ENCODE results near the gene C10orf95. TPM values are rescaled to one million over a fixed set of nuclear protein-coding genes. Genes with fewer than 3 reads are reported as not detected.

The C10orf95 gene
- total RNA-seq, 2 experiments from 2014 or later, result 0.40 to 0.74 TPM

- ChIA-PET CTCF (interaction anchor here (1.4 kb wide), 1 partner anchor 10 kb away, joined by 3 read pairs; no protein-coding TSS in a partner anchor), POLR2A (no interaction called here)
Observed at GRCh38 chr10:102425444-102425843, 25.9 kb downstream of the C10orf95 start.

GRCh38 chr10:102424916-102425315, 26.4 kb downstream of the C10orf95 start:
- ChIA-PET POLR2A (interaction anchor here (0.9 kb wide), 1 partner anchor 27 kb away, joined by 6 read pairs; no protein-coding TSS in a partner anchor), CTCF (interaction anchor here (1.3 to 5.9 kb wide), 2 partner anchors 25 to 79 kb away, joined by 3 to 34 read pairs; partner anchors contain the start of gene SUFU)

GRCh38 chr10:102424145-102424544, 27.2 kb downstream of the C10orf95 start:
- ChIA-PET POLR2A (interaction anchor here (0.6 to 5.5 kb wide), 5 partner anchors 9 to 48 kb away, joined by 3 to 41 read pairs (median 6); partner anchors contain the start of gene CUEDC2), CTCF (interaction anchor here (1.2 to 5.9 kb wide), 6 partner anchors 8 to 79 kb away, joined by 3 to 34 read pairs (median 22); partner anchors contain the start of genes CUEDC2 and SUFU)

GRCh38 chr10:102423372-102423968, 27.9 kb downstream of the C10orf95 start:
- POLR2A ChIA-PET, result interaction anchor here (0.9 to 5.5 kb wide), 3 partner anchors 9 to 26 kb away, joined by 4 to 41 read pairs (median 14); partner anchors contain the start of gene CUEDC2
- CTCF ChIA-PET, result interaction anchor here (0.7 to 5.9 kb wide), 14 partner anchors 9 to 194 kb away, joined by 3 to 34 read pairs (median 4); partner anchors contain the start of genes CUEDC2, NFKB2 and SUFU

GRCh38 chr10:102422545-102423129, 28.7 kb downstream of the C10orf95 start:
- CTCF ChIA-PET, result interaction anchor here (0.7 to 5.9 kb wide), 14 partner anchors 9 to 193 kb away, joined by 3 to 34 read pairs (median 8); partner anchors contain the start of genes C10orf95, CUEDC2 and NFKB2
- POLR2A ChIA-PET, result interaction anchor here (2.3 to 5.5 kb wide), 3 partner anchors 10 to 28 kb away, joined by 14 to 41 read pairs (median 23); partner anchors contain the start of genes CUEDC2 and NFKB2

GRCh38 chr10:102421757-102422512, 29.4 kb downstream of the C10orf95 start:
- ChIA-PET CTCF (interaction anchor here (0.6 to 5.9 kb wide), 12 partner anchors 9 to 253 kb away, joined by 3 to 34 read pairs (median 14); partner anchors contain the start of genes C10orf95, CUEDC2 and NFKB2), POLR2A (interaction anchor here (0.6 to 5.5 kb wide), 7 partner anchors 11 to 29 kb away, joined by 4 to 41 read pairs (median 11); partner anchors contain the start of genes C10orf95, CUEDC2 and NFKB2)

- CTCF ChIA-PET, result interaction anchor here (0.6 to 5.9 kb wide), 12 partner anchors 11 to 252 kb away, joined by 3 to 34 read pairs (median 14); partner anchors contain the start of genes C10orf95, CUEDC2 and NFKB2
- POLR2A ChIA-PET, result interaction anchor here (0.6 to 5.5 kb wide), 7 partner anchors 11 to 29 kb away, joined by 3 to 41 read pairs (median 5); partner anchors contain the start of genes C10orf95, CUEDC2 and NFKB2
Observed at GRCh38 chr10:102421507-102421756, 29.9 kb downstream of the C10orf95 start.

GRCh38 chr10:102420714-102421506, 30.4 kb downstream of the C10orf95 start, which contains the start of gene FBXL15:
FBXL15 (plus strand) TSS chr10:102420836; CDS start chr10:102421130, 294 bp downstream.
- ChIA-PET POLR2A (interaction anchor here (0.6 to 5.5 kb wide), 9 partner anchors 10 to 30 kb away, joined by 3 to 41 read pairs (median 5); partner anchors contain the start of genes C10orf95, CUEDC2 and NFKB2), CTCF (interaction anchor here (0.6 to 5.9 kb wide), 15 partner anchors 10 to 191 kb away, joined by 3 to 34 read pairs (median 8); partner anchors contain the start of genes C10orf95, CUEDC2, NFKB2 and SUFU)

- CTCF ChIA-PET, result interaction anchor here (0.8 to 5.9 kb wide), 12 partner anchors 9 to 84 kb away, joined by 3 to 34 read pairs (median 10); partner anchors contain the start of genes C10orf95, CUEDC2, NFKB2 and SUFU
- POLR2A ChIA-PET, result interaction anchor here (0.6 to 5.5 kb wide), 9 partner anchors 9 to 30 kb away, joined by 3 to 41 read pairs (median 5); partner anchors contain the start of genes C10orf95, CUEDC2 and NFKB2
Observed at GRCh38 chr10:102420181-102420713, 31.1 kb downstream of the C10orf95 start.

- POLR2A ChIA-PET, result interaction anchor here (0.9 to 5.5 kb wide), 6 partner anchors 9 to 31 kb away, joined by 3 to 41 read pairs (median 8); partner anchors contain the start of genes C10orf95, CUEDC2 and NFKB2
Observed at GRCh38 chr10:102419269-102420180, 31.8 kb downstream of the C10orf95 start.

GRCh38 chr10:102418622-102419268, 32.6 kb downstream of the C10orf95 start, which contains the start of gene PSD:
PSD (minus strand) TSS chr10:102418785; CDS start chr10:102417038, 1,747 bp downstream.
- ChIA-PET CTCF (no interaction called here), POLR2A (interaction anchor here (0.5 kb wide), 1 partner anchor 71 kb away, joined by 3 read pairs; no protein-coding TSS in a partner anchor)

More at GRCh38 chr10:102419269-102420180, 31.8 kb downstream of the C10orf95 start:
- CTCF ChIA-PET, result interaction anchor here (1.1 to 5.9 kb wide), 10 partner anchors 8 to 84 kb away, joined by 3 to 34 read pairs (median 14); partner anchors contain the start of genes CUEDC2, NFKB2 and SUFU

GRCh38 chr10:102416695-102417094, 34.6 kb downstream of the C10orf95 start:
- ChIA-PET CTCF (no interaction called here), POLR2A (no interaction called here)

- ChIA-PET POLR2A (no interaction called here), CTCF (no interaction called here)
Observed at GRCh38 chr10:102416283-102416682, 35.1 kb downstream of the C10orf95 start.

GRCh38 chr10:102414749-102415148, 36.6 kb downstream of the C10orf95 start:
- ChIA-PET POLR2A (interaction anchor here (0.6 kb wide), 1 partner anchor 18 kb away, joined by 3 read pairs; the partner anchor contains the start of gene CUEDC2), CTCF (interaction anchor here (1.1 kb wide), 1 partner anchor 15 kb away, joined by 4 read pairs; no protein-coding TSS in a partner anchor)

GRCh38 chr10:102413806-102414561, 37.4 kb downstream of the C10orf95 start:
- ChIA-PET CTCF (interaction anchor here (0.8 to 3.3 kb wide), 2 partner anchors 10 to 14 kb away, joined by 3 to 18 read pairs; no protein-coding TSS in a partner anchor), POLR2A (interaction anchor here (0.5 kb wide), 1 partner anchor 111 kb away, joined by 4 read pairs; no protein-coding TSS in a partner anchor)
